ENCODE results near the gene CDY2A.
"Not testable (repeated sequence)": the region's sequence is repeated elsewhere in the genome, so short reads cannot be mapped to it uniquely, and the experiment has no call there.

Gene CDY2A

GRCh38 chrY:18025487-18025886 lies at the start of gene CDY2A:
Gene CDY2A, plus strand, starts transcription at chrY:18025787. Its CDS starts 328 bp downstream, at chrY:18026115.
- DNase-seq (ENCODE audit: low spot score) = not testable (repeated sequence)

GRCh38 chrY:17997586-17997985 lies 28.0 kb upstream of the CDY2A start:
- DNase-seq (ENCODE audit: low spot score) = not testable (repeated sequence)

- DNase-seq (ENCODE audit: low spot score) = not testable (repeated sequence)
Measured at GRCh38 chrY:17998266-17998665, 27.3 kb upstream of the CDY2A start.

GRCh38 chrY:18023897-18024296 lies 1.7 kb upstream of the CDY2A start:
- not testable (repeated sequence) for DNase-seq (ENCODE audit: low spot score)

GRCh38 chrY:18028845-18029244 lies 3.3 kb downstream of the CDY2A start:
- not testable (repeated sequence) for DNase-seq (ENCODE audit: low spot score)

- not testable (repeated sequence) for DNase-seq (ENCODE audit: low spot score)
Measured at GRCh38 chrY:18030178-18030577, 4.6 kb downstream of the CDY2A start.

- not testable (repeated sequence) for DNase-seq (ENCODE audit: low spot score)
Measured at GRCh38 chrY:18034100-18034814, 8.7 kb downstream of the CDY2A start.

GRCh38 chrY:18034864-18035263 lies 9.3 kb downstream of the CDY2A start:
- not testable (repeated sequence) for DNase-seq (ENCODE audit: low spot score)

- not testable (repeated sequence) for DNase-seq (ENCODE audit: low spot score)
Measured at GRCh38 chrY:18044990-18045389, 19.4 kb downstream of the CDY2A start.

- not testable (repeated sequence) for DNase-seq (ENCODE audit: low spot score)
Measured at GRCh38 chrY:18048149-18049040, 22.8 kb downstream of the CDY2A start.

- not testable (repeated sequence) for DNase-seq (ENCODE audit: low spot score)
Measured at GRCh38 chrY:18049061-18049460, 23.5 kb downstream of the CDY2A start.

GRCh38 chrY:18056473-18056872 lies 30.9 kb downstream of the CDY2A start:
- not testable (repeated sequence) for DNase-seq (ENCODE audit: low spot score)

GRCh38 chrY:18073464-18073863 lies 47.9 kb downstream of the CDY2A start:
- DNase-seq (ENCODE audit: low spot score) = not testable (repeated sequence)

All from CD4-positive, alpha-beta T cell treated with Interleukin-2 at 100 ng/mL for 4 hours (primary cell).